Activated CD8-positive, alpha-beta memory T cell treated with anti-CD3 and anti-CD28 coated beads for 36 hours (primary cell): ENCODE results near the gene YBX3. TPM values are rescaled to one million over a fixed set of nuclear protein-coding genes. Genes with fewer than 3 reads are reported as not detected.

ENCODE experiments used
- CTCF ChIA-PET: fragments of 350-600 bp; sonication (Branson Sonifier 250); formaldehyde crosslinking; loops from one replicate; lab custom pipeline; 2021; ENCODE audit warnings: antibody characterized with exemption; lab: Charles Lee
- POLR2A ChIA-PET: fragments of 350-600 bp; sonication (Branson Sonifier 250); formaldehyde crosslinking; loops from one replicate; lab custom pipeline; 2021; ENCODE audit warnings: antibody characterized with exemption; lab: Charles Lee
- total RNA-seq, 2 experiments: library from RNA; stranded (reverse); gene quantifications; one replicate each; pipeline ENCODE4 v1.2.3, GENCODE V29; 2021

The YBX3 gene
- total RNA-seq, 2 experiments from 2014 or later: 278 to 283 TPM

DNA sequence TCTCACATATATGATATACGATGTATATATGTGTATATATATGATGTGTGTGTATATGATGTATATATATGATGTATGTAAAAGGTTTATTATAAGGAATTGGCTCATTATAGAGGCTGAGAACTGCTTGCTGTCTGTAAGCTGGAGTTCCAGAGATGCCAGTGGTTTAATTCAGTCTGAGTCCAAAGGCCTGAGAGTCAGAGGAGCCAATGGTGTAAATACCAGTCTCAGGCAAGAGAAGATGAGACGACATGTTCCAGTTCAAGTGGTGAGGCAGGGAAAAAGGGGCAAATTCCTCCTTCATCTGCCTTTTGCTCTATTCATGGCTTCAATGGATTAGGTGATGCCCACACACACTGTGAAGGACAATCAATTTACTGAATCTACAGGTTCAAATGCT, 32.2 kb downstream of the YBX3 start:
- POLR2A ChIA-PET: no interaction called here
- CTCF ChIA-PET: no interaction called here

- POLR2A ChIA-PET: no interaction called here
- CTCF ChIA-PET: no interaction called here
Observed at GRCh38 chr12:10689146-10689545, 34.0 kb downstream of the YBX3 start.

GRCh38 chr12:10688042-10688441, 35.1 kb downstream of the YBX3 start:
- POLR2A ChIA-PET: no interaction called here
- CTCF ChIA-PET: no interaction called here

DNA sequence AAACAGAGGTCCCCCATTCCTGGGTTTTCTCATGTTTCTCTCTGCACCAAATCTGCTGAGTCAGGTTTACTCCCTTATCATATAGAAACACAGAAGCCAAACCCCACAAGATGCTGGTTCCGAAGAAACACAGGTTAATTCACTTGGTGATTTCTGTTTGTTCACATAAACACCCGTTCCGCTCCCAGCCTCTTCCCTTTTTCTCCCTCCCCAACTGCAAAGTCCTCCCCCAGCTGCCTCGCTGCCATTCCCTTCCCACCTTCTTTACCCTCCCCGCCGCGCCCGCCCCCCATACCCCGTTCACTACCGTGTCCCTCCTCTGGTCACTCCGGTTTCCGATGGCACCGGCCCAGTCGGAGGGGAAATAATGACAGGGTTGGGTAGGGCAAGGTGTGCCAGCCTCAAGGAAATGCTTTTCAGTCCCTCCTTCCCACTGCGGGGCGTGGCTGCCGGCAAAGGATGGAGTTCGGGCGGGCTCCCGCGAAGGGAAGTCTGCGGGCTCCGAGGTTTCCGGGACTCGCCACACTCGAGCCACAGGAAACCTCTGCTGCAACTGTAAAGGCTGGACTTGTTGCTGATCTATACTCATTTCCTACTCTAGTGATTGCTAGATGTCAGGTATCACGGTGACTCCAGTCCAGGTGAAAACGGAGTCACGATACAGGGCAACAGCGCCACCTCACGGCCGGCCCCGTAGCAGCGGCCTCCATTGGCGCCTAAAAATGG, 49.3 kb downstream of the YBX3 start, which contains the start of gene STYK1:
Gene STYK1, minus strand, starts transcription at position 394 of the 726 bp plus-strand sequence. CDS start 39,434 bp downstream, outside the sequence.
- ChIA-PET POLR2A (no interaction called here), CTCF (interaction anchor here (0.7 to 1.2 kb wide), 5 partner anchors 8 to 499 kb away, joined by 3 to 4 read pairs (median 3); no protein-coding TSS in a partner anchor)

- ChIA-PET CTCF (interaction anchor here (1.0 kb wide), 1 partner anchor 28 kb away, joined by 3 read pairs; no protein-coding TSS in a partner anchor), POLR2A (no interaction called here)
Observed at GRCh38 chr12:10672231-10672868, 50.8 kb downstream of the YBX3 start.

GRCh38 chr12:10669533-10669932, 53.6 kb downstream of the YBX3 start:
- CTCF ChIA-PET: interaction anchor here (1.5 kb wide), 1 partner anchor 14 kb away, joined by 3 read pairs; no protein-coding TSS in a partner anchor
- POLR2A ChIA-PET: no interaction called here

DNA sequence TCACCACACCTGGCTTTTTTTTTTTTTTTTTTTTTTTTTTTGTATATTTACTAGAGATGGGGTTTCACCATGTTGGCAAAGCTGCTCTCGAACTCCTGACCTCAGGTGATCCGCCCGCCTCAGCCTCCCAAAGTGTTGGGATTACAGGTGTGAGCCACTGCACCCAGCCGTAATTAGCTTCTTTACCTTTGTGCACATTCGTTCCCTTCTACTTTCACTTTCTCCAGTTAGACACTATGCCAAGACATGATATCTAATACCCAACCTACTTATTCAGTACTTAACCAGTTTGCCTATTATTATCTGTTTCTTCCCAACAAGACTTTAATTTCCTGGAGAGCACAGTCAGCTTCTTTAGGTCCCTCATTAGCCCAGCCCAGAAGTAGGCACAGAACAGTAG, 54.6 kb downstream of the YBX3 start:
- POLR2A ChIA-PET: no interaction called here

GRCh38 chr12:10667581-10667980, 55.5 kb downstream of the YBX3 start:
- ChIA-PET POLR2A (no interaction called here), CTCF (interaction anchor here (0.6 to 0.8 kb wide), 2 partner anchors 12 to 822 kb away, joined by 3 read pairs; no protein-coding TSS in a partner anchor)

More for the DNA sequence above, 54.6 kb downstream of the YBX3 start:
- CTCF ChIA-PET: interaction anchor here (0.6 kb wide), 1 partner anchor 821 kb away, joined by 3 read pairs; no protein-coding TSS in a partner anchor

DNA sequence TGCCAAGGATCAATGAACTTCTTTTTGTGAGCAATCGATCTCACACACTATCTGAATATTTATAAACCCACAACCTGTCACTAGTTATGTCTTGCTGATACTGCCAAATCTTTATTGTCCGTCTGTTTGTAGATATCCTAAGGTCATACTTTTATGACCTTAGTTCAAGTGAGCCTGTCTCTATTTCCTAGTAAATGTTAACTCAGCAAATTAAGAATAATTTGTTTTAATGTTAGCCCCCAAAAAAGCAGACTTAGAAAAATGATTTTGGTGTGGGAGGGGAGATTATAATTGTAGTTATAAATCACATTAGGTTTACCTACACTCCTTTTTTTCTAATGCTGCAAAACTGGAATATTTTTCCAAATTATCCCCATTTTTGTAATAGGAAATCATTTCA, 58.6 kb downstream of the YBX3 start:
- ChIA-PET POLR2A (no interaction called here), CTCF (no interaction called here)

DNA sequence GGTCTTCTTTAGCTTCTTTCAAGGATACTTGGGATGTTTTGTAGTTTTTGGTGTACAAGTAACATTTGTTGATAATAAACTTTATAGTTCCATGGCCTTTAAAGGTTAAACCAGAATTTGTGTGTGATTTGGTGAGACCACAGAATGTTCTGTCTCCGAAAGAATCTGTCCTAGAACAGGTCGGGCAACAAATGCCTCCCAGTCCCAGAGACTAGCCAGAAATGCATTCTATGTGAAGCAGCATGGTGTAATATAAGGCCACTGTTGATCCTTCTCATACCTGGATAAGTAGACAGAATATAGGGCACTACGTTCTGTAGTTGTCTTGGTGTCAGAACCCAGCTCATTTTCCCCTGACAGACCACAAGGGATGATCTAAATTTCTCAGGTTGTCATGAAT, 59.3 kb downstream of the YBX3 start:
- ChIA-PET CTCF (no interaction called here), POLR2A (no interaction called here)

GRCh38 chr12:10661338-10661737, 61.8 kb downstream of the YBX3 start:
- CTCF ChIA-PET: no interaction called here
- POLR2A ChIA-PET: no interaction called here

DNA sequence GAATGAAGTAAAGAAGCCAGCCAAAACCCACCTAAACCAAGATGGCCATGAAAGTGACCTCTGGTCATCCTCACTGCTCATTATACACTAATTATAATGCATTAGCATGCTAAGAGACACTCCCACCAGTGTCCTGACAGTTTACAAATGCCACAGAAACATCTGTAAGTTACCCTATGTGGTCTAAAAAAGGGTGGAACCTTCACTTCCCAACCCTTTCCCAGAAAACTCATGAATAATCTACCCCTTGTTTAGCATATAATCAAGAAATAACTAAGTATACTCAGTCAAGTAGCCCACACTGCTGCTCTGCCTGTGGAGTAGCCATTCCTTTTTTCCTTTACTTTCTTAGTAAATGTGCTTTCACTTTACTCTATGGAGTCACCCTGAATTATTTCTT, 69.1 kb downstream of the YBX3 start:
- POLR2A ChIA-PET: no interaction called here
- CTCF ChIA-PET: no interaction called here

DNA sequence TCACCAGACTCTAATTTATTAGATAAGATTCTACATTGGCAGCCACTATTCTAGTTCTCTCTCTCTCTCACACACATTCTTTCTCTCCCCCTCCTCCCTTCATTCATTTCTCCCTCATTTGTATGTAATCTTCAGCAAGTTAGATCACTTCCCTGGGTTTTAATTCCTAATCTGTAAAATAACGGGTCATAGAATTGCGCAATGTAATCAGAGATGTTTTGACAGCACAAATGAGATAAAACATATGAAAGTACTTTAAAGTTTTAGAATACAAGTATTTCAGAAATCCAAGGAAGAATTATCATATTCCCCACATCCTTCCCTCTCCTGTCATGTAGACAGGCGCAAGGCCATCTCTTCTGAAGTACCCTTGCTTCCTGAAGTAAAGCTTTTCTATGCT, 70.9 kb downstream of the YBX3 start:
- POLR2A ChIA-PET: no interaction called here
- CTCF ChIA-PET: no interaction called here

Other genes starting within 250 kb of the YBX3 start
- gene EIF2S3B, start 217.4 kb downstream of the YBX3 start, total RNA-seq: 1 to 10 TPM; 1.5 to 1.9 TPM
- gene MAGOHB, start 109.7 kb downstream of the YBX3 start, total RNA-seq: 100 to 1,000 TPM; 132 to 134 TPM
- 1 to 10 TPM; 1.0 to 1.2 TPM for gene STYK1, start 49.3 kb downstream of the YBX3 start, total RNA-seq
- not detected for gene TAS2R7, start 79.3 kb upstream of the YBX3 start, total RNA-seq
- not detected for gene TAS2R8, start 84.0 kb upstream of the YBX3 start, total RNA-seq
- gene TAS2R9, start 86.8 kb upstream of the YBX3 start, total RNA-seq: not detected
- under 1 TPM in 1 of 2 experiments, not detected in 1; 0.36 TPM for gene TAS2R10, start 103.0 kb upstream of the YBX3 start, total RNA-seq
- gene PRR4, start 126.2 kb upstream of the YBX3 start, total RNA-seq: 1 to 10 TPM in 1 of 2 experiments, under 1 TPM in 1; 0.80 to 1.0 TPM
- gene PRH1, start 160.9 kb upstream of the YBX3 start, total RNA-seq: 1 to 10 TPM; 6.0 to 9.3 TPM
- gene TAS2R13, start 186.2 kb upstream of the YBX3 start, total RNA-seq: under 1 TPM; 0.10 to 0.21 TPM
- not detected for gene PRH2, start 205.9 kb upstream of the YBX3 start, total RNA-seq
- under 1 TPM; 0.69 to 0.84 TPM for gene TAS2R14, start 215.9 kb upstream of the YBX3 start, total RNA-seq